ENCODE results near the gene C1GALT1. TPM values are rescaled to one million over a fixed set of nuclear protein-coding genes. Genes with fewer than 3 reads are reported as not detected.

C1GALT1 gene
- total and polyA plus RNA-seq, 2 donors (not counting 3 experiments of a cell fraction or from before 2014, with no cell fraction given), result 18.3 to 31.1 TPM

GRCh38 chr7:7157177-7157886 lies 25.0 kb upstream of the C1GALT1 start:
- TF ChIP-seq EZH2 (IDR thresholded peaks at IDR 0.05; ENCODE audit: borderline replicate concordance, low read depth, low read length, severe bottlenecking) (no peak), MAX (IDR thresholded peaks at IDR 0.05; ENCODE audit: insufficient read depth, insufficient read length) (no peak), MYC (IDR thresholded peaks at IDR 0.05; ENCODE audit: low read depth, low read length) (no peak), GATA2 (IDR thresholded peaks at IDR 0.05; ENCODE audit: insufficient read depth, insufficient read length, low read depth, low read length) (no peak), POLR2AphosphoS5 (IDR thresholded peaks at IDR 0.05; ENCODE audit: insufficient read depth, low read depth, low read length) (no peak), FOS (IDR thresholded peaks at IDR 0.05; ENCODE audit: borderline replicate concordance, insufficient read depth, low read length) (no peak)
- Histone ChIP-seq H3K27ac (ENCODE audit: insufficient read depth, low read depth, low read length) (no peak overlapping the region), H3K27me3 (ENCODE audit: control insufficient read depth in 2 of 2, insufficient read depth in 2 of 2, low read length in 2 of 2) (peaks cover 0 to 3% of the 10 kb centered on the region in 2 experiments), H3K4me2 (ENCODE audit: insufficient read depth, low read length) (no peak overlapping the region), H3K9me1 (replicated peaks; ENCODE audit: control insufficient read depth, extremely low read depth, insufficient read depth, low read length) (no peaks in the 10 kb centered on the region), H3K79me2 (ENCODE audit: control insufficient read depth, insufficient read depth, low read length) (no peaks in the 10 kb centered on the region), H3K9ac (replicated peaks; ENCODE audit: extremely low read depth, insufficient read depth, low read length) (no peak overlapping the region), H3K4me3 (replicated peaks in 1 of 3; ENCODE audit: insufficient read depth in 1 of 3, low read depth in 1 of 3, low read length in 3 of 3) (no peak overlapping the region), H3K4me1 (ENCODE audit: control insufficient read depth, extremely low read depth, insufficient read depth, low read length) (no peaks in the 10 kb centered on the region), H3K36me3 (ENCODE audit: control insufficient read depth in 2 of 2, extremely low read depth in 1 of 2, insufficient read depth in 2 of 2, low read length in 2 of 2) (no peaks in the 10 kb centered on the region), H2AFZ (ENCODE audit: low read depth, low read length) (no peak overlapping the region), H4K20me1 (replicated peaks; ENCODE audit: control insufficient read depth, extremely low read depth, insufficient read depth, low read length) (no peaks in the 10 kb centered on the region), H3K9me3 (replicated peaks; ENCODE audit: control insufficient read depth, insufficient read depth, low read length) (no peaks in the 10 kb centered on the region)
- FAIRE-seq (no peak), DNase-seq (ENCODE audit: low read depth, low spot score) (no peak)
- dilution Hi-C loops (cut with MboI; ENCODE audit: extremely low pct_ligation_motif_present, low sequenced_read_pairs), result no loop called here
- BruUV-seq (replicated peaks), result no TSS peak
- CTCF ChIA-PET, result no interaction called here
- intact Hi-C loops (cut with micrococcal nuclease), result no loop called here
- POLR2A ChIA-PET, result no interaction called here

GRCh38 chr7:7157887-7158271 lies 24.5 kb upstream of the C1GALT1 start:
- no peaks in the 10 kb centered on the region for H3K9me1 ChIP-seq (replicated peaks; ENCODE audit: control insufficient read depth, extremely low read depth, insufficient read depth, low read length)
- no peak for TF ChIP-seq FOS (IDR thresholded peaks at IDR 0.05; ENCODE audit: borderline replicate concordance, insufficient read depth, low read length)
- no peak for TF ChIP-seq MYC (IDR thresholded peaks at IDR 0.05; ENCODE audit: low read depth, low read length)
- TF ChIP-seq MAX (IDR thresholded peaks at IDR 0.05; ENCODE audit: insufficient read depth, insufficient read length), result no peak
- no peak for TF ChIP-seq POLR2AphosphoS5 (IDR thresholded peaks at IDR 0.05; ENCODE audit: insufficient read depth, low read depth, low read length)
- no peak for TF ChIP-seq GATA2 (IDR thresholded peaks at IDR 0.05; ENCODE audit: insufficient read depth, insufficient read length, low read depth, low read length)
- no peak for TF ChIP-seq CTCF (IDR thresholded peaks at IDR 0.05; ENCODE audit: extremely low read depth in 1 of 2, insufficient read depth in 1 of 2, low read depth in 1 of 2, low read length in 2 of 2)
- TF ChIP-seq EZH2 (IDR thresholded peaks at IDR 0.05; ENCODE audit: borderline replicate concordance, low read depth, low read length, severe bottlenecking), result no peak
- TF ChIP-seq JUN (IDR thresholded peaks at IDR 0.05; ENCODE audit: borderline replicate concordance, insufficient read depth, insufficient read length, low read depth), result no peak
- TF ChIP-seq POLR2A (IDR thresholded peaks at IDR 0.05; ENCODE audit: low read depth, low read length), result no peak
- ChIA-PET POLR2A (no interaction called here), CTCF (no interaction called here)
- intact Hi-C loops (cut with micrococcal nuclease), result no loop called here
- H3K79me2 ChIP-seq (ENCODE audit: control insufficient read depth, insufficient read depth, low read length), result no peaks in the 10 kb centered on the region
- H3K4me2 ChIP-seq (ENCODE audit: insufficient read depth, low read length), result no peak overlapping the region
- no peaks in the 10 kb centered on the region for H3K36me3 ChIP-seq (ENCODE audit: control insufficient read depth in 2 of 2, extremely low read depth in 1 of 2, insufficient read depth in 2 of 2, low read length in 2 of 2)
- no TSS peak for BruUV-seq (replicated peaks)
- FAIRE-seq, result no peak
- no peaks in the 10 kb centered on the region for H3K4me1 ChIP-seq (ENCODE audit: control insufficient read depth, extremely low read depth, insufficient read depth, low read length)
- no peak overlapping the region for H3K4me3 ChIP-seq (replicated peaks in 1 of 3; ENCODE audit: insufficient read depth in 1 of 3, low read depth in 1 of 3, low read length in 3 of 3)
- DNase-seq (ENCODE audit: low read depth, low spot score), result no peak
- no peaks in the 10 kb centered on the region for H4K20me1 ChIP-seq (replicated peaks; ENCODE audit: control insufficient read depth, extremely low read depth, insufficient read depth, low read length)
- peaks cover 0 to 3% of the 10 kb centered on the region in 2 experiments for H3K27me3 ChIP-seq (ENCODE audit: control insufficient read depth in 2 of 2, insufficient read depth in 2 of 2, low read length in 2 of 2)
- no peak overlapping the region for H2AFZ ChIP-seq (ENCODE audit: low read depth, low read length)
- no peak overlapping the region for H3K9ac ChIP-seq (replicated peaks; ENCODE audit: extremely low read depth, insufficient read depth, low read length)
- H3K9me3 ChIP-seq (replicated peaks; ENCODE audit: control insufficient read depth, insufficient read depth, low read length), result no peaks in the 10 kb centered on the region
- H3K27ac ChIP-seq (ENCODE audit: insufficient read depth, low read depth, low read length), result no peak overlapping the region
- dilution Hi-C loops (cut with MboI; ENCODE audit: extremely low pct_ligation_motif_present, low sequenced_read_pairs), result no loop called here

All from endothelial cell of umbilical vein (primary cell).